SK-N-SH (cell line): ENCODE measurements around the gene FGD4. TPM values are rescaled to one million over a fixed set of nuclear protein-coding genes. Genes with fewer than 3 reads are reported as not detected.
A peak's percentile ranks its signal among the peaks of the same experiment; 100 is the strongest.

Experiments used
- CTCF ChIA-PET: fragments of 300-600, 350-600 bp; formaldehyde crosslinking; extraction: SDS; loops from one replicate; lab custom pipeline; 2021; lab: Yijun Ruan, JAX
- POLR2A ChIA-PET: fragments of 350-600 bp; sonication (Branson Sonifier 250); formaldehyde crosslinking; extraction: SDS; loops from one replicate; lab custom pipeline; 2020; ENCODE audit warnings: antibody characterized with exemption, inconsistent platforms; lab: Yijun Ruan, JAX
- DNase-seq: peaks from one replicate; pipeline ENCODE4 v3.0.0; 2012
- H2AFZ ChIP-seq: fragments of 200-600 bp; sonication (generic); 2 replicates; pipeline ENCODE4 v1.8.1; 2016; ENCODE audit warnings: antibody characterized with exemption, mild to moderate bottlenecking, low read depth
- H3F3A ChIP-seq: fragments of 200-600 bp; sonication (generic); replicated peaks from 2 replicates; pipeline ENCODE3; 2016; ENCODE audit warnings: antibody characterized with exemption, mild to moderate bottlenecking; ENCODE audit not compliant: insufficient read depth
- H3K27ac ChIP-seq, 2 experiments: fragments of 200-500 bp in 1 of 2; fragments of 200-600 bp in 1 of 2; sonication (Bioruptor generic) in 1 of 2; sonication (generic), shearing (Covaris generic) in 1 of 2; 2 replicates each; pipeline versions ENCODE4 v1.5.1 to v1.6.1; 2014 to 2016; ENCODE audit warnings: low read depth in 2 of 2, inconsistent platforms in 1 of 2, low read length in 1 of 2, mild to moderate bottlenecking in 1 of 2, mixed read lengths in 1 of 2
- H3K27me3 ChIP-seq: fragments of 200-600 bp; sonication (generic), shearing (Covaris generic); 2 replicates; pipeline ENCODE4 v1.6.1; 2016; ENCODE audit warnings: mixed run types; ENCODE audit not compliant: insufficient read depth
- H3K36me3 ChIP-seq, 2 experiments: fragments of 200-500 bp in 1 of 2; fragments of 200-600 bp in 1 of 2; sonication (Bioruptor generic) in 1 of 2; sonication (generic) in 1 of 2; replicated peaks in 1 of 2; 2 replicates each; pipeline versions ENCODE3 to v1.5.1; 2014 to 2016; ENCODE audit warnings: low read length in 1 of 2, mild to moderate bottlenecking in 1 of 2; ENCODE audit not compliant: insufficient read depth in 2 of 2, control insufficient read depth in 1 of 2
- H3K4me1 ChIP-seq, 2 experiments: fragments of 200-500 bp in 1 of 2; fragments of 200-600 bp in 1 of 2; sonication (Bioruptor generic) in 1 of 2; sonication (generic), shearing (Covaris generic) in 1 of 2; 2 replicates each; pipeline versions ENCODE4 v1.5.1 to v1.6.1; 2014 to 2016; ENCODE audit warnings: low read depth in 1 of 2, low read length in 1 of 2, mixed run types in 1 of 2; ENCODE audit not compliant: insufficient read depth in 2 of 2, control insufficient read depth in 1 of 2
- H3K4me2 ChIP-seq: fragments of 200-600 bp; sonication (generic), shearing (Covaris generic); 2 replicates; pipeline ENCODE4 v1.6.1; 2017; ENCODE audit warnings: mixed run types
- H3K4me3 ChIP-seq, 2 experiments: fragments of 200-500 bp in 1 of 2; fragments of 200-600 bp in 1 of 2; sonication (Bioruptor generic) in 1 of 2; sonication (generic), shearing (Covaris generic) in 1 of 2; 2 replicates each; pipeline versions ENCODE4 v1.5.1 to v1.8.1; 2014 to 2016; ENCODE audit warnings: low read depth in 2 of 2, inconsistent platforms in 1 of 2, low read length in 1 of 2, mild to moderate bottlenecking in 1 of 2, mixed read lengths in 1 of 2, moderate library complexity in 1 of 2
- H3K79me2 ChIP-seq: fragments of 200-600 bp; sonication (generic); 2 replicates; pipeline ENCODE4 v1.8.1; 2017; ENCODE audit warnings: mild to moderate bottlenecking; ENCODE audit not compliant: insufficient read depth
- H3K9ac ChIP-seq: fragments of 200-600 bp; sonication (generic); 2 replicates; pipeline ENCODE4 v1.6.1; 2017; ENCODE audit warnings: mixed run types
- H3K9me2 ChIP-seq: fragments of 200-600 bp; sonication (generic); 2 replicates; pipeline ENCODE4 v1.6.1; 2017; ENCODE audit warnings: mixed run types
- H3K9me3 ChIP-seq: fragments of 200-600 bp; sonication (generic); 2 replicates; pipeline ENCODE4 v1.6.1; 2017; ENCODE audit warnings: mixed run types, mild to moderate bottlenecking, moderate library complexity
- H4K20me1 ChIP-seq: fragments of 200-600 bp; sonication (generic); 2 replicates; pipeline ENCODE4 v1.6.1; 2017; ENCODE audit warnings: mild to moderate bottlenecking, mixed run types; ENCODE audit not compliant: insufficient read depth
- ELF1 ChIP-seq: IDR thresholded peaks from 2 replicates; pipeline ENCODE4 v1.4.0; 2012
- EP300 ChIP-seq, 2 experiments: IDR thresholded peaks; 2 replicates each; pipeline versions ENCODE4 v1.4.0 to v1.6.1; 2012; ENCODE audit warnings: borderline replicate concordance in 1 of 2, low read depth in 1 of 2, low read length in 1 of 2
- EZH2phosphoT487 ChIP-seq: fragments of 200-600 bp; sonication (generic); IDR thresholded peaks from 2 replicates; pipeline ENCODE4 v1.6.1; 2017; ENCODE audit warnings: low read depth, mixed run types, mild to moderate bottlenecking, antibody characterized with exemption, moderate library complexity, borderline replicate concordance
- FOSL2 ChIP-seq: IDR thresholded peaks from 2 replicates; pipeline ENCODE4 v1.4.0; 2012; ENCODE audit warnings: low read depth, mild to moderate bottlenecking, moderate library complexity, borderline replicate concordance
- JUND ChIP-seq: IDR thresholded peaks from 2 replicates; pipeline ENCODE4 v1.4.0; 2012
- MEF2A ChIP-seq: IDR thresholded peaks from 2 replicates; pipeline ENCODE4 v1.4.0; 2012; ENCODE audit warnings: low read depth, borderline replicate concordance
- MXI1 ChIP-seq: IDR thresholded peaks from 2 replicates; pipeline ENCODE4 v1.6.1; 2012; ENCODE audit warnings: mild to moderate bottlenecking, low read depth, low read length, improper control_type of control experiment
- RCOR1 ChIP-seq: fragments of 150-350 bp; IDR thresholded peaks from 2 replicates; pipeline ENCODE4 v1.6.1; 2017; ENCODE audit warnings: antibody characterized with exemption, low read length
- RFX5 ChIP-seq: IDR thresholded peaks from 2 replicates; pipeline ENCODE4 v1.6.1; 2012; ENCODE audit warnings: mild to moderate bottlenecking, improper control_type of control experiment, low read length
- SMC3 ChIP-seq: IDR thresholded peaks from 2 replicates; pipeline ENCODE4 v1.6.1; 2012; ENCODE audit warnings: low read depth, low read length, improper control_type of control experiment
- TAF1 ChIP-seq: IDR thresholded peaks from 2 replicates; pipeline ENCODE4 v1.6.1; 2012; ENCODE audit warnings: low read depth, mild to moderate bottlenecking, low read length, moderate library complexity, borderline replicate concordance
- TCF12 ChIP-seq: IDR thresholded peaks from 2 replicates; pipeline ENCODE4 v1.4.0; 2012
- YY1 ChIP-seq: IDR thresholded peaks from 2 replicates; pipeline ENCODE4 v1.4.0; 2012; ENCODE audit warnings: low read depth, mild to moderate bottlenecking
- WGBS: methylation state at CpG from one replicate; pipeline ENCODE4 v1.1.6; 2017; ENCODE audit warnings: low lambda C conversion rate; 5-methylcytosine and 5-hydroxymethylcytosine counted together
- polyA plus RNA-seq, 3 experiments: library from polyadenylated mRNA; depleted of rRNA; stranded (reverse); fragments of >200 nt; gene quantifications; 2 replicates each; pipeline ENCODE4 v1.2.3, GENCODE V29; 2012
- TF ChIP-seq, protein P1 (sequence below): fragments of 150-350 bp; IDR thresholded peaks from 2 replicates; pipeline ENCODE4 v1.6.1; 2016; ENCODE audit warnings: mild to moderate bottlenecking, low read depth, low read length
- TF ChIP-seq, protein P2 (sequence below): IDR thresholded peaks from 2 replicates; pipeline ENCODE4 v1.4.0; 2012; ENCODE audit warnings: low read depth, borderline replicate concordance
- TF ChIP-seq, protein P3 (sequence below): fragments of 150-350 bp; IDR thresholded peaks from 2 replicates; pipeline ENCODE4 v1.6.1; 2017; ENCODE audit warnings: antibody characterized with exemption, low read length, low read depth, borderline replicate concordance
- TF ChIP-seq, protein P4 (sequence below): fragments of 200-600 bp; sonication (generic); IDR thresholded peaks from 2 replicates; pipeline ENCODE4 v1.6.1; 2017; ENCODE audit warnings: antibody characterized with exemption, mild to moderate bottlenecking, moderate library complexity
- TF ChIP-seq, protein P5 (sequence below): IDR thresholded peaks from 2 replicates; pipeline ENCODE4 v1.4.0; 2012; ENCODE audit warnings: low read depth
- TF ChIP-seq, protein P6 (sequence below): IDR thresholded peaks from 2 replicates; pipeline ENCODE4 v1.6.1; 2012; ENCODE audit warnings: mild to moderate bottlenecking, low read depth, low read length, moderate library complexity

FGD4 gene
- polyA plus RNA-seq, 1 of the 3 experiments (the other 2 are of a cell fraction): 0.26 TPM

DNA sequence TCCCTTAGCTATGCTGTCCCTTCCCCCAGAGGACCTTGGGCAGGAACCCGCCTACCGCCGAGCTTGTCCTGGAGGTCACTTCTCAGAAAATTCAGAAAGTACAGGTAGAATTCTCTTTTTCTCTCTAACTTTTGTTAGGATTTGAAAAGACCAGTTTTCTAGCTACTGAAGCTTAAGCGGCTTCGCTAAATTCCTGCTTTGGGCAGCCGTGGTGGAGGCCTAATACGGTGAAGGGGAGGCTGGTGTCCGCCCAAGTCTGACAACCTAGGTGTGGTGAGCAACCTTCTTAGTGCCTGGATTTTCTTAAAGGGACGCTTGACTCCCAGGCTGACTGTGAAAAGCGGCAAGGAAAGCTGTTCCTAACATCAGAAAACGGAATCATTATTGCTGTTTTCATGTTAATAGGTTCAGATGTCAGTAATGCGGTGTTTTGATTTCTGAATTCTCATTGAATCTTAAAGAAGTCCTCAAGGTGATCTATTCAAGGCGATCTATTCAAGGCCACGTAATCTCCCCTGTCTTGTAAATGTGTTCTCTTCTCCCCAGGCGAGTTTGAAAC, 835 bp downstream of the FGD4 start:
- 32% methylated on average over 14 of the region's 15 CpGs for WGBS

More for the DNA sequence above, 835 bp downstream of the FGD4 start:
- no peaks in the 10 kb centered on the region for H3K9me2 ChIP-seq
- TF ChIP-seq, protein P1, sequence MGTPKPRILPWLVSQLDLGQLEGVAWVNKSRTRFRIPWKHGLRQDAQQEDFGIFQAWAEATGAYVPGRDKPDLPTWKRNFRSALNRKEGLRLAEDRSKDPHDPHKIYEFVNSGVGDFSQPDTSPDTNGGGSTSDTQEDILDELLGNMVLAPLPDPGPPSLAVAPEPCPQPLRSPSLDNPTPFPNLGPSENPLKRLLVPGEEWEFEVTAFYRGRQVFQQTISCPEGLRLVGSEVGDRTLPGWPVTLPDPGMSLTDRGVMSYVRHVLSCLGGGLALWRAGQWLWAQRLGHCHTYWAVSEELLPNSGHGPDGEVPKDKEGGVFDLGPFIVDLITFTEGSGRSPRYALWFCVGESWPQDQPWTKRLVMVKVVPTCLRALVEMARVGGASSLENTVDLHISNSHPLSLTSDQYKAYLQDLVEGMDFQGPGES: no peak
- TF ChIP-seq SMC3 (no peak), FOSL2 (no peak), ELF1 (no peak), YY1 (no peak), TAF1 (no peak), RCOR1 (no peak), MEF2A (no peak), TCF12 (no peak), RFX5 (no peak), EZH2phosphoT487 (no peak), EP300 (IDR thresholded peaks at IDR 0.05; ENCODE audit: borderline replicate concordance in 1 of 2, low read depth in 1 of 2, low read length in 1 of 2) (no peak), MXI1 (no peak), JUND (no peak)
- TF ChIP-seq, protein P2, sequence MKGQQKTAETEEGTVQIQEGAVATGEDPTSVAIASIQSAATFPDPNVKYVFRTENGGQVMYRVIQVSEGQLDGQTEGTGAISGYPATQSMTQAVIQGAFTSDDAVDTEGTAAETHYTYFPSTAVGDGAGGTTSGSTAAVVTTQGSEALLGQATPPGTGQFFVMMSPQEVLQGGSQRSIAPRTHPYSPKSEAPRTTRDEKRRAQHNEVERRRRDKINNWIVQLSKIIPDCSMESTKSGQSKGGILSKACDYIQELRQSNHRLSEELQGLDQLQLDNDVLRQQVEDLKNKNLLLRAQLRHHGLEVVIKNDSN: no peak
- TF ChIP-seq, protein P3, sequence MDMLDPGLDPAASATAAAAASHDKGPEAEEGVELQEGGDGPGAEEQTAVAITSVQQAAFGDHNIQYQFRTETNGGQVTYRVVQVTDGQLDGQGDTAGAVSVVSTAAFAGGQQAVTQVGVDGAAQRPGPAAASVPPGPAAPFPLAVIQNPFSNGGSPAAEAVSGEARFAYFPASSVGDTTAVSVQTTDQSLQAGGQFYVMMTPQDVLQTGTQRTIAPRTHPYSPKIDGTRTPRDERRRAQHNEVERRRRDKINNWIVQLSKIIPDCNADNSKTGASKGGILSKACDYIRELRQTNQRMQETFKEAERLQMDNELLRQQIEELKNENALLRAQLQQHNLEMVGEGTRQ: no peak
- TF ChIP-seq, protein P4, sequence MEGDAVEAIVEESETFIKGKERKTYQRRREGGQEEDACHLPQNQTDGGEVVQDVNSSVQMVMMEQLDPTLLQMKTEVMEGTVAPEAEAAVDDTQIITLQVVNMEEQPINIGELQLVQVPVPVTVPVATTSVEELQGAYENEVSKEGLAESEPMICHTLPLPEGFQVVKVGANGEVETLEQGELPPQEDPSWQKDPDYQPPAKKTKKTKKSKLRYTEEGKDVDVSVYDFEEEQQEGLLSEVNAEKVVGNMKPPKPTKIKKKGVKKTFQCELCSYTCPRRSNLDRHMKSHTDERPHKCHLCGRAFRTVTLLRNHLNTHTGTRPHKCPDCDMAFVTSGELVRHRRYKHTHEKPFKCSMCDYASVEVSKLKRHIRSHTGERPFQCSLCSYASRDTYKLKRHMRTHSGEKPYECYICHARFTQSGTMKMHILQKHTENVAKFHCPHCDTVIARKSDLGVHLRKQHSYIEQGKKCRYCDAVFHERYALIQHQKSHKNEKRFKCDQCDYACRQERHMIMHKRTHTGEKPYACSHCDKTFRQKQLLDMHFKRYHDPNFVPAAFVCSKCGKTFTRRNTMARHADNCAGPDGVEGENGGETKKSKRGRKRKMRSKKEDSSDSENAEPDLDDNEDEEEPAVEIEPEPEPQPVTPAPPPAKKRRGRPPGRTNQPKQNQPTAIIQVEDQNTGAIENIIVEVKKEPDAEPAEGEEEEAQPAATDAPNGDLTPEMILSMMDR: no peak
- TF ChIP-seq, protein P5, sequence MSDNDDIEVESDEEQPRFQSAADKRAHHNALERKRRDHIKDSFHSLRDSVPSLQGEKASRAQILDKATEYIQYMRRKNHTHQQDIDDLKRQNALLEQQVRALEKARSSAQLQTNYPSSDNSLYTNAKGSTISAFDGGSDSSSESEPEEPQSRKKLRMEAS: no peak
- TF ChIP-seq, protein P6, sequence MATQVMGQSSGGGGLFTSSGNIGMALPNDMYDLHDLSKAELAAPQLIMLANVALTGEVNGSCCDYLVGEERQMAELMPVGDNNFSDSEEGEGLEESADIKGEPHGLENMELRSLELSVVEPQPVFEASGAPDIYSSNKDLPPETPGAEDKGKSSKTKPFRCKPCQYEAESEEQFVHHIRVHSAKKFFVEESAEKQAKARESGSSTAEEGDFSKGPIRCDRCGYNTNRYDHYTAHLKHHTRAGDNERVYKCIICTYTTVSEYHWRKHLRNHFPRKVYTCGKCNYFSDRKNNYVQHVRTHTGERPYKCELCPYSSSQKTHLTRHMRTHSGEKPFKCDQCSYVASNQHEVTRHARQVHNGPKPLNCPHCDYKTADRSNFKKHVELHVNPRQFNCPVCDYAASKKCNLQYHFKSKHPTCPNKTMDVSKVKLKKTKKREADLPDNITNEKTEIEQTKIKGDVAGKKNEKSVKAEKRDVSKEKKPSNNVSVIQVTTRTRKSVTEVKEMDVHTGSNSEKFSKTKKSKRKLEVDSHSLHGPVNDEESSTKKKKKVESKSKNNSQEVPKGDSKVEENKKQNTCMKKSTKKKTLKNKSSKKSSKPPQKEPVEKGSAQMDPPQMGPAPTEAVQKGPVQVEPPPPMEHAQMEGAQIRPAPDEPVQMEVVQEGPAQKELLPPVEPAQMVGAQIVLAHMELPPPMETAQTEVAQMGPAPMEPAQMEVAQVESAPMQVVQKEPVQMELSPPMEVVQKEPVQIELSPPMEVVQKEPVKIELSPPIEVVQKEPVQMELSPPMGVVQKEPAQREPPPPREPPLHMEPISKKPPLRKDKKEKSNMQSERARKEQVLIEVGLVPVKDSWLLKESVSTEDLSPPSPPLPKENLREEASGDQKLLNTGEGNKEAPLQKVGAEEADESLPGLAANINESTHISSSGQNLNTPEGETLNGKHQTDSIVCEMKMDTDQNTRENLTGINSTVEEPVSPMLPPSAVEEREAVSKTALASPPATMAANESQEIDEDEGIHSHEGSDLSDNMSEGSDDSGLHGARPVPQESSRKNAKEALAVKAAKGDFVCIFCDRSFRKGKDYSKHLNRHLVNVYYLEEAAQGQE: no peak
- H3K4me3 ChIP-seq: peak overlapping the region; percentile 63 to 73
- DNase-seq: peak; percentile 30
- no peaks in the 10 kb centered on the region for H3K9me3 ChIP-seq
- no peaks in the 10 kb centered on the region for H4K20me1 ChIP-seq
- no peak overlapping the region for H3K27ac ChIP-seq
- peaks cover 6% of the 10 kb centered on the region for H3F3A ChIP-seq
- no peaks in the 10 kb centered on the region for H3K36me3 ChIP-seq
- H3K79me2 ChIP-seq: no peaks in the 10 kb centered on the region
- H3K27me3 ChIP-seq: peaks cover 18% of the 10 kb centered on the region
- peaks cover 0 to 9% of the 10 kb centered on the region in 2 experiments; a peak in 1 of 4 replicates for H3K4me1 ChIP-seq
- CTCF ChIA-PET: interaction anchor here (0.7 to 2.8 kb wide), 6 partner anchors 8 to 272 kb away, joined by 3 to 12 read pairs (median 3); no protein-coding TSS in a partner anchor
- POLR2A ChIA-PET: no interaction called here
- H3K9ac ChIP-seq: no peak overlapping the region
- H2AFZ ChIP-seq: peak overlapping the region; percentile 81; the same call in 1 of the 2 replicates
- H3K4me2 ChIP-seq: peak overlapping the region; percentile 97
